HepG2 (cell line): Measurements from ENCODE around the gene TRERF1. TPM values are rescaled to one million over a fixed set of nuclear protein-coding genes. Genes with fewer than 3 reads are reported as not detected.

Experiments used
- ATAC-seq: fragments of 200-7000 bp; cut with Tn5 transposase; 3 replicates; pipeline ENCODE4 v1.9.1; 2020; ENCODE audit warnings: mild to moderate bottlenecking, moderate library complexity
- BruUV-seq: library from RNA; stranded (reverse); fragments of 400-500 nt; replicated peaks from 2 replicates; lab custom pipeline; 2021; lab: Mats Ljungman, UMichigan
- CTCF ChIA-PET: fragments of 300-600 bp; formaldehyde crosslinking; extraction: SDS; loops from one replicate; lab custom pipeline; 2021; ENCODE audit warnings: low total read pairs, inconsistent platforms, low intra/inter-chr PET ratio; lab: Yijun Ruan, JAX
- POLR2A ChIA-PET: fragments of 350-600 bp; sonication (Branson Sonifier 250); formaldehyde crosslinking; loops from one replicate; lab custom pipeline; 2020; ENCODE audit warnings: antibody characterized with exemption, inconsistent platforms; lab: Yijun Ruan, JAX
- DNase-seq: peaks from one replicate; pipeline ENCODE4 v3.0.0-alpha.2; 2015; ENCODE audit warnings: low spot score
- FAIRE-seq: peaks from 3 replicates; lab custom pipeline; 2011; peaks lifted over from hg19 to GRCh38; lab: Jason Lieb, UNC
- H2AFZ ChIP-seq: one replicate; pipeline ENCODE4 v1.6.1; 2011; ENCODE audit warnings: low read length, inconsistent platforms
- H3K27ac ChIP-seq: fragments of 300-600 bp; 3 replicates; pipeline ENCODE4 v1.8.0; 2011; ENCODE audit warnings: mixed run types, mild to moderate bottlenecking, mixed read lengths, low read length, inconsistent platforms; ENCODE audit not compliant: insufficient read depth; ENCODE audit errors: extremely low read length
- H3K27me3 ChIP-seq, 2 experiments: fragments of 200-600 bp in 1 of 2; 2 replicates in 1 of 2; 3 replicates in 1 of 2; pipeline versions ENCODE4 v1.6.0 to v1.8.0; 2011; ENCODE audit warnings: low read length in 2 of 2, mild to moderate bottlenecking in 2 of 2, moderate library complexity in 2 of 2, inconsistent platforms in 1 of 2; ENCODE audit not compliant: insufficient read depth in 2 of 2, control insufficient read depth in 1 of 2
- H3K36me3 ChIP-seq, 2 experiments: fragments of 200-600 bp in 1 of 2; replicated peaks in 1 of 2; 2 replicates in 1 of 2; 3 replicates in 1 of 2; pipeline versions ENCODE4 v1.5.1 to v1.8.0; 2011; ENCODE audit warnings: low read length in 2 of 2, inconsistent platforms in 1 of 2; ENCODE audit not compliant: insufficient read depth in 2 of 2, control insufficient read depth in 1 of 2
- H3K4me1 ChIP-seq: 2 replicates; pipeline ENCODE4 v1.5.1; 2012; ENCODE audit warnings: low read length, inconsistent platforms; ENCODE audit not compliant: insufficient read depth
- H3K4me2 ChIP-seq: 2 replicates; pipeline ENCODE4 v1.6.0; 2011; ENCODE audit warnings: low read depth, low read length, inconsistent platforms
- H3K4me3 ChIP-seq, 3 experiments: fragments of 200-600 bp in 1 of 3; sonication (generic), shearing (Covaris generic) in 1 of 3; replicated peaks in 1 of 3; 2 replicates each; pipeline ENCODE4 v1.5.1; 2011 to 2016; ENCODE audit warnings: low read length in 3 of 3, inconsistent platforms in 2 of 3, low read depth in 2 of 3, mild to moderate bottlenecking in 2 of 3, control low read depth in 1 of 3, mixed read lengths in 1 of 3; ENCODE audit not compliant: insufficient read depth in 1 of 3
- H3K79me2 ChIP-seq: one replicate; pipeline ENCODE4 v1.6.1; 2011; ENCODE audit warnings: low read length, inconsistent platforms; ENCODE audit not compliant: insufficient read depth
- H3K9ac ChIP-seq: 2 replicates; pipeline ENCODE4 v1.6.0; 2011; ENCODE audit warnings: mild to moderate bottlenecking, low read depth, low read length, inconsistent platforms; ENCODE audit not compliant: insufficient read depth
- H3K9me3 ChIP-seq: 2 replicates; pipeline ENCODE4 v1.5.1; 2012; ENCODE audit warnings: mild to moderate bottlenecking, low read length
- H4K20me1 ChIP-seq: 2 replicates; pipeline ENCODE4 v1.6.0; 2011; ENCODE audit warnings: inconsistent platforms, mild to moderate bottlenecking, low read length, moderate library complexity; ENCODE audit not compliant: insufficient read depth
- AKNA ChIP-seq: sonication (generic); formaldehyde crosslinking; IDR thresholded peaks from 2 replicates; pipeline ENCODE4 v1.4.0; 2020; ENCODE audit warnings: missing genetic modification reagents, borderline replicate concordance
- ARID3A ChIP-seq: IDR thresholded peaks from 2 replicates; pipeline ENCODE4 v1.6.1; 2012; ENCODE audit warnings: low read depth, low read length, improper control_type of control experiment
- BRF2 ChIP-seq: sonication (generic); formaldehyde crosslinking; IDR thresholded peaks from 2 replicates; pipeline ENCODE4 v1.8.1; 2022; ENCODE audit warnings: mild to moderate bottlenecking, missing genetic modification reagents
- DNMT3B ChIP-seq: conservative IDR thresholded peaks from 2 replicates; pipeline ENCODE4 v1.6.1; 2016; ENCODE audit warnings: missing biosample characterization, control low read depth
- HNF4A ChIP-seq: sonication (generic); formaldehyde crosslinking; IDR thresholded peaks from 2 replicates; pipeline ENCODE4 v1.4.0; 2020; ENCODE audit warnings: missing genetic modification reagents
- PAWR ChIP-seq: sonication (generic); formaldehyde crosslinking; IDR thresholded peaks from 2 replicates; pipeline ENCODE4 v1.4.0; 2020; ENCODE audit warnings: missing genetic modification reagents, mild to moderate bottlenecking, borderline replicate concordance
- SOX6 ChIP-seq, 2 experiments: fragments of 450-650 bp in 1 of 2; sonication (generic) in 1 of 2; formaldehyde crosslinking in 1 of 2; IDR thresholded peaks; 2 replicates each; pipeline versions ENCODE4 v1.4.0 to v1.6.1; 2017 to 2020; ENCODE audit warnings: antibody characterized with exemption in 1 of 2, mild to moderate bottlenecking in 1 of 2, missing genetic modification reagents in 1 of 2
- ZKSCAN8 ChIP-seq: IDR thresholded peaks from 2 replicates; pipeline ENCODE4 v1.6.1; 2016; ENCODE audit warnings: borderline replicate concordance, missing genetic modification reagents, missing compliant biosample characterization
- ZNF562 ChIP-seq: sonication (generic); formaldehyde crosslinking; IDR thresholded peaks from 2 replicates; pipeline ENCODE4 v1.8.0; 2022; ENCODE audit warnings: missing genetic modification reagents, borderline replicate concordance
- ZNF766 ChIP-seq: sonication (generic); formaldehyde crosslinking; IDR thresholded peaks from 2 replicates; pipeline ENCODE4 v1.5.0; 2020; ENCODE audit warnings: missing genetic modification reagents, borderline replicate concordance
- WGBS: methylation state at CpG from one replicate; pipeline ENCODE4 v1.1.6; 2017; ENCODE audit warnings: low lambda C conversion rate; 5-methylcytosine and 5-hydroxymethylcytosine counted together
- in situ Hi-C: cut with HindIII; loops from 2 replicates; pipeline ENCODE4 v1.10.0; 2017; ENCODE audit warnings: low pct_unique_long_range_greater_than_20kb; ENCODE audit not compliant: extremely low pct_ligation_motif_present
- intact Hi-C: fragments of 100-400 bp; cut with micrococcal nuclease; formaldehyde crosslinking; loops from one replicate; pipeline ENCODE4 v1.10.0; 2022; ENCODE audit not compliant: unreplicated experiment
- polyA plus RNA-seq, 8 experiments: library from polyadenylated mRNA; depleted of rRNA in 3 of 8; stranded (reverse) in 7 of 8; unstranded in 1 of 8; fragments of >200 nt; fragmentation: Illumina TruSeq in 4 of 8; extraction: Trizol in 4 of 8; gene quantifications; 2 replicates each; pipeline versions ENCODE4 v1.2.1 to v1.2.3, GENCODE V29; 2011 to 2016; ENCODE audit warnings: low read depth in 4 of 8, missing spikeins in 1 of 8, mixed read lengths in 1 of 8; ENCODE audit not compliant: insufficient read depth in 1 of 8
- total RNA-seq, 5 experiments: library from RNA; depleted of rRNA; stranded (reverse); fragments of >200 nt; fragmentation: Illumina TruSeq; extraction: Trizol; gene quantifications; 2 replicates each; pipeline ENCODE4 v1.2.3, GENCODE V29; 2016; ENCODE audit warnings: low read depth in 1 of 5

The TRERF1 gene
- total and polyA plus RNA-seq, 2 of the 13 experiments (the other 11 are each of a cell fraction or from before 2014, with no cell fraction given), result 0.02 TPM; not detected in 1

- H2AFZ ChIP-seq, result no peak overlapping the region
- no peaks in the 10 kb centered on the region for H3K9me3 ChIP-seq
- peaks cover 8% of the 10 kb centered on the region for H3K4me1 ChIP-seq
- H3K9ac ChIP-seq, result no peak overlapping the region
- intact Hi-C loops (no loop called here), in situ Hi-C loops (no loop called here)
- H3K4me3 ChIP-seq, result no peak overlapping the region
- TF ChIP-seq ZNF766 (CRISPR knock-in tag), result no peak
- peak; percentile 36; the same call in 1 of the 2 replicates for TF ChIP-seq HNF4A (CRISPR knock-in tag)
- no peak for TF ChIP-seq SOX6 (IDR thresholded peaks at IDR 0.05)
- 0 out of 2 replicates have a peak, but pooled peaks have one; percentile 12 for TF ChIP-seq SOX6 (CRISPR knock-in tag; IDR thresholded peaks at IDR 0.05)
- BruUV-seq, result no TSS peak
- CTCF ChIA-PET, result no interaction called here
- FAIRE-seq (no peak), DNase-seq (peak; percentile 32), ATAC-seq (no peak; the same call in 2 of the 3 replicates)
- no peak overlapping the region for H3K27ac ChIP-seq
- no peak overlapping the region for H3K4me2 ChIP-seq
- POLR2A ChIA-PET, result no interaction called here
- H3K27me3 ChIP-seq, result no peaks in the 10 kb centered on the region; a peak in 2 of 5 replicates
- 4% methylated on average over 4 of the region's 4 CpGs for WGBS
- H3K79me2 ChIP-seq, result no peaks in the 10 kb centered on the region
- no peaks in the 10 kb centered on the region for H3K36me3 ChIP-seq
- H4K20me1 ChIP-seq, result no peaks in the 10 kb centered on the region
Measured at GRCh38 chr6:42424906-42425474, 26.7 kb downstream of the TRERF1 start.

GRCh38 chr6:42423244-42423643 is 28.5 kb downstream of the TRERF1 start:
- DNase-seq (no peak), FAIRE-seq (no peak), ATAC-seq (no peak)
- BruUV-seq, result no TSS peak
- Histone ChIP-seq H3K9me3 (no peaks in the 10 kb centered on the region), H3K27ac (no peak overlapping the region), H3K79me2 (no peaks in the 10 kb centered on the region), H3K27me3 (no peaks in the 10 kb centered on the region; a peak in 2 of 5 replicates), H3K9ac (no peak overlapping the region), H3K36me3 (no peaks in the 10 kb centered on the region), H3K4me3 (no peak overlapping the region), H3K4me2 (no peak overlapping the region), H3K4me1 (peaks cover 8% of the 10 kb centered on the region), H2AFZ (no peak overlapping the region), H4K20me1 (no peaks in the 10 kb centered on the region)
- in situ Hi-C loops (no loop called here), intact Hi-C loops (no loop called here)
- 54% methylated on average over 8 of the region's 8 CpGs for WGBS
- CTCF ChIA-PET, result no interaction called here
- POLR2A ChIA-PET, result no interaction called here
- no peak for TF ChIP-seq ARID3A
- no peak for TF ChIP-seq AKNA
- TF ChIP-seq ZNF562 (CRISPR knock-in tag), result no peak
- TF ChIP-seq ZKSCAN8 (CRISPR knock-in tag), result no peak
- TF ChIP-seq PAWR (CRISPR knock-in tag), result no peak
- TF ChIP-seq DNMT3B (CRISPR knock-in tag), result no peak
- no peak for TF ChIP-seq BRF2 (CRISPR knock-in tag)
